ENCODE results near the gene C1QL2.

C1QL2 gene

DNA sequence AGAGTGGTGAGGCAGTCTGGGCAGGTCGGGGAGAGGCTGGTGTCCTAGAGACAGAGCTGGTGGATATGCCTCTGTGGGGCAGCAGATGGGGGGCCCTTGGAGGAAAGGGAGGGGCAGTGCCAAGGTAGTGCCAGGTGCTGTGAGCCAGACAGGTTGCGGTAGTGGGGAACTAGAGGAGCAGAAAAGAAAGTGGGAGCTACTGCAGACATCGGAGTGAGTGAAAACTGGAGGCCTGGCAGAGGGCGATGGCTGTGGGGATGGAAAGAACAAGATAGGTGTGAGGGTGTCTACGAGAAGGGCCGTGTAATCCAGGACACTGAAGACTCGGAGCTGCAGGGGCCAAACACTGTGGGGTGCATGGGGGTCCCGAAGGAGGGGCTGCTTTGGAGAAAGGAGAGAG lies 21.7 kb downstream of the C1QL2 start:
- DNase-seq: no peak

DNA sequence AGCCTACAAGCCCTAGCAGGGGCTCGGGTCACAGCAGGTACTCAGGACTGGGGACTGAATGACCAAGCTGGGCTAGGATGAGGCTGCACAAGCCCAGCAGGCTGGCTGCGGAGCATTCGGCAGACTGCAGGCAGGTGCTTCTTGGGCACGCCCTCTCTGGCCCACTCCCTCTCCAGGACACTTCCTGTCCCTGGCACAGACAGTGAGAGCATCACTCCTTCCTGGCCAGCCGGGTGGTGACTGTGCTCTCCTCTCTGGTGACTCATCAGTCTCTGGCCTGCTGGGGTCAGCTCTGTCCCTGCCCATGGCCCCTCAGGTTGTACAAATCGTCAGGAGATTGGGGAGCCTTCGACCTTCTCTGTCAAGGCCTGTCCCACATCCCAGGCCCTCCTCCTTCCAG lies 22.5 kb downstream of the C1QL2 start:
- DNase-seq: no peak

GRCh38 chr2:119134775-119135174 lies 23.8 kb downstream of the C1QL2 start:
- DNase-seq: no peak

- peak; percentile 36 for DNase-seq
Measured at GRCh38 chr2:119126650-119127049, 31.9 kb downstream of the C1QL2 start.

DNA sequence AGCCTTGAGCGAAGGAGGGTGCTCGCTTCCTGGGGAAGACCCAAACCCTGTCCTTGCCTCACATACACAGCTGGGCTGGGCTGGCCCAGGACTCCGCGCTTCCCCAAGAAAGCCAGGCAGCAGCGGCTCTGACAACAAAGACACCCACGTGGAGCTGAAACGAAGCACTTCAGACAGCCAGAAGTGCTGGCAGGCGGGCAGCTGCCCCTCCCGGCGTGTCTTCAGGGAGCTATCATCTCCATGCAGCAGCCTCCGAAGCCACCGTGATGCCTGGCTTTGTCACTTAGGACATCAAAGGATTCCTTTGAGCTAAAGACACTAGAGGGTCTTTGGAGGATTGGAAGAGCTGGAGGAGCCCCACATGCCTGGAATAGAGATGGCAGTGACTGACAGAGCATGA lies 35.2 kb downstream of the C1QL2 start:
- DNase-seq: no peak

- no peak for DNase-seq
Measured at GRCh38 chr2:119122663-119123062, 35.9 kb downstream of the C1QL2 start.

DNA sequence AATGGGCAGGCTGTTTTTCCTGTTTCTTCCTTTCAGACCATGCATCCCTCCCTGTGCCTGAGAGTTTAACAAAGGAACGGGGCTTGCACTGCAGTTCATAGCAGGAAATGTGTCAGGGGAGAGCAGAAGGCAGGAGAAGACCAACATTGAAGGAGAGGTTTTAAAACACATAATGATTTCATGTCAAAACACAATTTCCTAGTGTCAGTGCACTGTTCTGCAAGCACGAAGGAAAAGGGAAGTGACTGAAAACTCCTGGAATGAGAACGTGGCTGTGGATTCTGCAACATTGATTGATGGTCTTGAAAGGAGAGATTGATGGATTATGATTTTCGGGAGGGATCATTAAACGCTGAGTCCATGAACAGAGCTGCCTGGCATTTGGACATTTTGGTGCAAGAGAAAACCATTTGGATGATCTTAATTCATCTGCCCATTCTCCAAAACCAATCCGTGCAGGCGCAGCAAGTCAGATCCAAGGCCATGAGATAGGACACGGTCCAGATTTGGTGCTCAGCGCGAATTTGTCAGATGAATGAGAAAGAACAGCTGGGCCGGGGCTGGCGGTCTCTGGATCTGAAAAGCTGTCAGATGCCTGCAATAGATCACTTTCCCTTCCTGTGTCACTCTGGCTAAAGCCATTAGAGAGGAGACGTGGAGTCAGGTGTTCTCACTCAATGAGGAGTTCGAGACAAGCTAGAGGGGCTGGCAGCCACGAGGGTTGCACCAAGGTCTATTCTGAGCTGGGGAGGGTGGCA lies 38.4 kb downstream of the C1QL2 start:
- DNase-seq: no peak

DNA sequence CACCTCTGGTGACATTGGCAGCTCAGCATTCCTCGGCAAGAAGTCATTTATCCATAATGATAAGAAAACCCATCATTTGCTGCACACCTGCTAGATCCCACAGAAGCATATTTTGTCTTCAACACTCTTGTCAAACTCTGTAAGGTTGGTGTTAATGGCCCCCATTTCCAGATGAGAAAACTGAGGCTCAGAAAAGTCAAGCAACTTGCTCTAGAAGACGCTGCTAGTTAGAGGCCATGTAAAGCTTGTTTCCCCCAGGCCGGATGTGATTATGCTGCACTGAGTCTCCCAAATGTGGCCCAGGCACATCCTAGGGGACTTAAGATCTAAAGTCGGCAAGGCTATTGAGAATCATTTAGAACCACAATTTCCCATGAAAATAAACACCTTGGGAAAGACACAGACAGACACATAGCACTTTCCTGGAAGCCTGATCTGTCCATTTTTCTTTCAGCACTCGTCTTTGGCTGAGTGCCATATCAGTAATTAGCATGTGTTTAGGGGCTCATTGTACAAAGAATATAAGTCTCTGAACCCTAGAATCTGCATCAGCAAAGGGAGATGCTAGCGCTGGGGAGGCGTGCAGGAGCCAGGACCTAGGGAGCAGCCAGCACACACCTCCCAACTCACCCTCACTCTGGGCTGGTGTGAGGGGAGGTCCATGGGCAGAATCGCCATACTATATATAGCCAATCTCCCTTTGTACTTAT lies 39.3 kb downstream of the C1QL2 start:
- DNase-seq: no peak

DNA sequence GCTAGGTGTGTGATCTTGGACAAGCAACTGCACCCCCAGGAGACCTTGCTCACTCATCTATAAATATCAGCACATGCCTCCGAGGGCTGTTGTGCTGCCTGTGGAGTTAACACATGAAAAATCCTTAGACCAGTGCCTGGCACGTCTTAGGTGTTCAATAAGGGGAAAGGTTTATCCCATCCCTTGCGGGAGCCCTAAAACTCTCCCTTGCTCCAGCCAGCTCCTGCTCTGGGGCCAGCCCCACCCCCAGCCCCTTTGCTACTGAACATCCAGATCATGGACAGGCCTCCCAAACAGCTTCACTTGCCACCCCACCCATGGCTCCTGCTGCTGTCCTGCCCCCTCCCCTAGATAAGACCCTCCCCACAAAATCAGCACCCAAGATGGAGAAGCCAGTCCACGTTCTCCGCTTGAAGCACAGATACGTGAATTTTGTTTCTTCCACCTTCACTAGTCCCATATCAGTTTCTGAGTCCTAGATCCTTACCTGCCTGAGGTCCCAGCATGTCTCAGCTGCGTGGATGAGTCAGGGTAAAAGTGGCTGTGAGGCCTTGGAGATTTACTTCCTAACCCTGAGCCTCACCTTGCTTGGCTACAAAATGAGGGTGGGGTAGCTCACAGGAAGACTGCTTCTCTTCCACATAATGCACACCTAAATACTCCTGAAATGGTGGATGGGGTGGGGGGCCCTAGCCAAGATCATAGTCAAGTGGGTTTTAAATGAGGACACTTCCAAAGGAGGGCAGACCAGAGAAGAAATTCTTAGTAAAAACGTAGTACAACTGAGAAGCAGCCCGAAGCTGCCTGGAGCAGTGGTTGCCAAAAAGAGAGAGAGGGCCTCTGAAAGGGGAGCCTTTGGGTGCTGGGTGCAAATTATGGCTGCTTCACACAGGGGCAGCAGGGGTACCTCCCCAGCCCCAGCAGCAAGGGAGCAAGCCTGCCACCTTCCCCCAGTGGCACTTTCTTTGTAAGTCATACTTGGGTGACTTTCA lies 40.4 kb downstream of the C1QL2 start:
- no peak for DNase-seq

- DNase-seq: no peak
Measured at GRCh38 chr2:119117408-119117807, 41.1 kb downstream of the C1QL2 start.

DNA sequence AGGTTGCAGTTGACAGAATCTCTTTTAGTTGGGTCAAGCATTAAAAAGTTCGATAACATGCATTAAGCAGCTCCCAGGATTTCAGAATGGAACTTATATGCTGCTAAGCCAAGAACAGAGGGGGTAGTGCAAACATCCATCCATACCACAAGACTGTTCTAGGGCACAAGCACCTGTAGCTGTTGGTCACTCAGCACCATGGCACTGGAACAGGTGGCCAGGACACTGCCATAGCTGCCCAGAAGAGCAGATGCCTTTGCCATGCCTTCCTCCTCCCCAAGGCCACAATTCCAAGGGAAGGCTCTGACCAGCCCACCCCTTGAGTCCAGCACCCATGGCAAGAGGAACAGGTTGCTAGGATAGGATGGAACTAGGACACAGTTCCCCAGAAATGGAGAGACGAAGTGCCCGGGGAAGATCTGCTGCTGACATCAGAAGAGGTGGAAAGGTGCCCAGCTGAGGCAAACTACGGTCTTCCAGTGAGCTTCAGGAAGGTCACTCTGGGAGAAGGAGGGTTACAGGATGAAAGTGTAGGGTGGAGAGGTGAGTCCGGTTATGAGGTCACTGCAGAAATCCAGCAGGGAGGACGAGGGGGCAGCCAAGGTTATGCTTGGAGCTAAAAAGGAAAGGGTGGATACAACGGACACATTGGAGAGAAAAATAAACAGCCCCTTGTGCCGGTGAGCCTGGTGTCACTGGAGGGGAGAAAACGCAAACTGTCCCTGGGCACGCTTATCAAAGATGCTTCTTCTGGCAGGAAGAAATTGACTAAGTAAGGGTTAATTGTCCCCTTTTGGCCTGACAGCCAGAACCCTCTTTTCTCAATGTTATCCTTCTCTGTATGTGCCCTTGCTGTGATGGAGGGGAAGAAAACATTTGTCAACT lies 41.9 kb downstream of the C1QL2 start:
- no peak for DNase-seq

- no peak for DNase-seq
Measured at GRCh38 chr2:119114266-119114665, 44.3 kb downstream of the C1QL2 start.

DNA sequence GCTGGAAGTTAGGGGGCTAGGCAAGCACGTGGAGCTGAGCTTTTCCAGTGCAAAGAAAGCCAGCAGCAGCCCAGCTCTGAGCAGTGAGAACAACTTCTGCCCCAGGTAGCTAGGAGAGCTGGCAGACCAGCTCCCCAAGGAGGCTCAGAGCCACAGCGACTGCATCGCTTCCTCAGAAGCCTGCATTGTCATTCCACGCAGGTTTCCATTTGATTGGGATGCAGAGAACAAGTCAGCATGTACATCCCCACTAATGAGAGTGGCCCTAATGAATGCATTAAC lies 45.1 kb downstream of the C1QL2 start:
- DNase-seq: no peak

- DNase-seq: no peak
Measured at GRCh38 chr2:119112770-119113488, 45.6 kb downstream of the C1QL2 start.

- no peak for DNase-seq
Measured at GRCh38 chr2:119112230-119112629, 46.3 kb downstream of the C1QL2 start.

GRCh38 chr2:119111115-119111975 lies 47.2 kb downstream of the C1QL2 start:
- DNase-seq: no peak

GRCh38 chr2:119109866-119110265 lies 48.7 kb downstream of the C1QL2 start:
- no peak for DNase-seq

GRCh38 chr2:119108186-119108585 lies 50.4 kb downstream of the C1QL2 start:
- no peak for DNase-seq

GRCh38 chr2:119106301-119106897 lies 52.2 kb downstream of the C1QL2 start:
- DNase-seq: no peak
